ENCODE results near the gene KMT2E.

- TF ChIP-seq CTCF (IDR thresholded peaks at IDR 0.05) (no peak), POLR2A (IDR thresholded peaks at IDR 0.05) (no peak)
Measured at GRCh38 chr7:105007298-105007697, 6.7 kb upstream of the KMT2E start.
